Heart right ventricle (tissue), 16 donors: ENCODE data around the gene GALNT14. TPM values are rescaled to one million over a fixed set of nuclear protein-coding genes. Genes with fewer than 3 reads are reported as not detected.

ENCODE experiments used
- ATAC-seq, 8 donors: fragments of 200-7000 bp; cut with Tn5 transposase; one replicate each; pipeline ENCODE4 v1.9.1; 2020; ENCODE audit warnings: mild to moderate bottlenecking in 8 of 8, moderate library complexity in 8 of 8, moderate number of reproducible peaks in 1 of 8
- DNase-seq, 2 donors: peaks; one replicate each; pipeline ENCODE4 v3.0.0-alpha.2; 2020
- H3K27ac ChIP-seq, 10 donors: fragments of 200-600 bp; sonication (generic) in 2 of 10; one replicate each; pipeline versions ENCODE4 v1.5.0 to v1.8.0; 2020 to 2022; ENCODE audit warnings: mild to moderate bottlenecking in 3 of 10
- H3K27me3 ChIP-seq, 7 donors: fragments of 200-600 bp; one replicate each; pipeline ENCODE4 v1.8.0; 2021 to 2022; ENCODE audit warnings: mild to moderate bottlenecking in 2 of 7
- H3K36me3 ChIP-seq, 9 donors: fragments of 200-600 bp; sonication (generic) in 1 of 9; one replicate each; pipeline versions ENCODE4 v1.5.0 to v1.8.0; 2020 to 2022; ENCODE audit warnings: mild to moderate bottlenecking in 2 of 9
- H3K4me1 ChIP-seq, 9 donors: fragments of 200-600 bp; sonication (generic) in 1 of 9; one replicate each; pipeline versions ENCODE4 v1.5.0 to v1.8.0; 2020 to 2022; ENCODE audit warnings: mild to moderate bottlenecking in 4 of 9
- H3K4me3 ChIP-seq, 10 donors: fragments of 200-600 bp; sonication (generic) in 2 of 10; one replicate each; pipeline versions ENCODE4 v1.5.0 to v1.8.0; 2020 to 2022; ENCODE audit warnings: mild to moderate bottlenecking in 7 of 10, moderate library complexity in 2 of 10
- H3K9me3 ChIP-seq, 11 donors: fragments of 200-600 bp in 10 of 11; sonication (generic) in 2 of 11; one replicate each; pipeline versions ENCODE4 v1.5.0 to v1.8.0; 2013 to 2022; ENCODE audit warnings: mild to moderate bottlenecking in 2 of 11, control low read depth in 1 of 11, moderate library complexity in 1 of 11
- CTCF ChIP-seq, 9 donors: fragments of 200-600 bp; sonication (generic) in 2 of 9; IDR thresholded peaks; one replicate each; pipeline versions ENCODE4 v1.5.0 to v1.8.0; 2021 to 2022; ENCODE audit warnings: antibody characterized with exemption in 9 of 9, mild to moderate bottlenecking in 5 of 9, moderate library complexity in 1 of 9
- WGBS, 2 donors: extraction: QIAGEN DNeasy Blood & Tissue Kit; methylation state at CpG; one replicate each; pipeline ENCODE4 v1.1.7; 2013; ENCODE audit warnings: inconsistent platforms in 1 of 2; 5-methylcytosine and 5-hydroxymethylcytosine counted together
- intact Hi-C, 10 donors: fragments of 100-400 bp; cut with DNase I; formaldehyde crosslinking; loops; one replicate each; pipeline versions ENCODE4 v1.11.1 to v1.14.2; 2022
- polyA plus RNA-seq, 2 donors: library from polyadenylated mRNA; stranded (reverse); fragments of 200-250 nt; gene quantifications; one replicate each; pipeline ENCODE4 v1.2.3, GENCODE V29; 2013
- total RNA-seq, 10 donors: library from RNA; stranded (reverse); fragmentation: NEBNext Ultra II Directional in 3 of 10; extraction: Animal tissue kit (Norgen Biotek cat#: 25700) in 3 of 10; gene quantifications; one replicate each; pipeline versions ENCODE4 v1.2.1 to v1.2.4, GENCODE V29; 2021 to 2023
- donor health status: Arrhythmogenic right ventricular cardiomyopathy.
- donor health status: ischemic (EF 13 %, LVEDD 7.1; RV severe dilation, severe dysfunction).
- donor health status: healthy with polysubstance abuse.
- donor health status: DM: no; HTN: yes; CAD: no.
- donor health status: DM: no; HTN: no; CAD: no.
- donor health status: ischemic (EF 25% LVEDD 6.9; RV normal size, moderate dysfunction).
- donor health status: ischemic (EF 25% LVEDD 5.7; RV mildly dilated, moderate dysfunction).
- donor health status: healthy.
- donor health status: DM: yes; HTN: yes; CAD: no.
- donor health status: Ischemic cardiomyopathy.
- donor health status: ischemic (EF 35%, LVEDD 5.7; RV mildly dilated, moderate dysfunction).
- donor health status: nonischemic (EF 11% LVEDD 7.7; RV severe dilation, severe dysfunction).
- donor health status: DM: yes; HTN: yes; CAD: no.
- donor health status: PGD.
- donor health status: ischemic (EF 29% LVEDD 5.4; RV normal size, mild dysfunction).
- donor health status: nonischemic (EF 23%, LVEDD 6.1; RV moderate dilation, normal function).

The GALNT14 gene
- total and polyA plus RNA-seq, 12 donors = 0.17 to 1.4 (median 0.63) TPM; not detected in 2

GRCh38 chr2:31171142-31171541, 32.9 kb upstream of the GALNT14 start:
- WGBS, 2 donors = 87 to 92% methylated on average over 4 of the region's 4 CpGs
- ATAC-seq = no peak
- Histone ChIP-seq H3K9me3 (no peaks in the 10 kb centered on the region), H3K27me3 (no peaks in the 10 kb centered on the region), H3K4me1 (no peaks in the 10 kb centered on the region), H3K27ac (no peak overlapping the region), H3K36me3 (no peaks in the 10 kb centered on the region), H3K4me3 (no peak overlapping the region)
- no peak for DNase-seq
- intact Hi-C loops = loop anchor here in 9 of 10 donors (2.0 to 10.0 kb wide), 10 partner anchors 161 to 1009 kb away; no protein-coding TSS in a partner anchor
- TF ChIP-seq CTCF (IDR thresholded peaks at IDR 0.05) = no peak

- Histone ChIP-seq H3K9me3 (no peaks in the 10 kb centered on the region), H3K36me3 (no peaks in the 10 kb centered on the region), H3K27ac (no peak overlapping the region), H3K27me3 (peaks cover 0 to 2% (median 0%) of the 10 kb centered on the region in 7 donors), H3K4me1 (no peaks in the 10 kb centered on the region), H3K4me3 (no peak overlapping the region)
- intact Hi-C loops = loop anchor here (1.0 to 10.0 kb wide), 11 partner anchors 162 to 1008 kb away; no protein-coding TSS in a partner anchor
- peak; percentile 29 to 51 for DNase-seq
- peak; percentile 83 to 93 (median 91) for TF ChIP-seq CTCF (IDR thresholded peaks at IDR 0.05)
- 0 to 3% methylated on average over 4 of the region's 4 CpGs for WGBS, 2 donors
- peak in 7 of 8 donors; percentile 63 to 92 (median 83) for ATAC-seq
Measured at GRCh38 chr2:31170071-31170698, 31.9 kb upstream of the GALNT14 start.

- no peak overlapping the region for H3K4me3 ChIP-seq
- intact Hi-C loops = loop anchor here in 4 of 10 donors (5.0 to 10.0 kb wide), 4 partner anchors 164 to 1003 kb away; no protein-coding TSS in a partner anchor
- H3K27me3 ChIP-seq = peaks cover 0 to 4% (median 0%) of the 10 kb centered on the region in 7 donors
- H3K36me3 ChIP-seq = no peaks in the 10 kb centered on the region
- DNase-seq = no peak
- no peak overlapping the region for H3K27ac ChIP-seq
- H3K9me3 ChIP-seq = no peaks in the 10 kb centered on the region
- 81 to 91% methylated on average over 6 of the region's 6 CpGs for WGBS, 2 donors
- no peak for TF ChIP-seq CTCF (IDR thresholded peaks at IDR 0.05)
- no peak for ATAC-seq
- H3K4me1 ChIP-seq = no peaks in the 10 kb centered on the region
Measured at GRCh38 chr2:31168291-31168690, 30.1 kb upstream of the GALNT14 start.

GRCh38 chr2:31166925-31167324, 28.7 kb upstream of the GALNT14 start:
- no peaks in the 10 kb centered on the region for H3K4me1 ChIP-seq
- no peak overlapping the region for H3K27ac ChIP-seq
- no peak for DNase-seq
- no peak overlapping the region for H3K4me3 ChIP-seq
- no peak for TF ChIP-seq CTCF (IDR thresholded peaks at IDR 0.05)
- intact Hi-C loops = loop anchor here in 4 of 10 donors (5.0 to 10.0 kb wide), 4 partner anchors 165 to 1002 kb away; no protein-coding TSS in a partner anchor
- no peaks in the 10 kb centered on the region for H3K9me3 ChIP-seq
- H3K27me3 ChIP-seq = peaks cover 0 to 10% (median 0%) of the 10 kb centered on the region in 7 donors
- H3K36me3 ChIP-seq = no peaks in the 10 kb centered on the region
- no peak for ATAC-seq
- WGBS, 2 donors = 82 to 85% methylated on average over 1 of the region's 1 CpG
